T47D (cell line): Measurements from ENCODE around the gene OR52D1.

Experiments used
- DNase-seq, 2 experiments: peaks; one replicate each; pipeline versions ENCODE4 v3.0.0 to v3.0.0-alpha.2; 2011 to 2012; ENCODE audit warnings: low read depth in 1 of 2, low spot score in 1 of 2
- JUND ChIP-seq: IDR thresholded peaks from 2 replicates; pipeline ENCODE4 v1.6.1; 2012; ENCODE audit warnings: low read depth
- in situ Hi-C: cut with HindIII; loops from 2 replicates; pipeline ENCODE4 v1.10.0; 2016; ENCODE audit warnings: low sequenced_read_pairs, low pct_unique_long_range_greater_than_20kb

The OR52D1 gene

DNA sequence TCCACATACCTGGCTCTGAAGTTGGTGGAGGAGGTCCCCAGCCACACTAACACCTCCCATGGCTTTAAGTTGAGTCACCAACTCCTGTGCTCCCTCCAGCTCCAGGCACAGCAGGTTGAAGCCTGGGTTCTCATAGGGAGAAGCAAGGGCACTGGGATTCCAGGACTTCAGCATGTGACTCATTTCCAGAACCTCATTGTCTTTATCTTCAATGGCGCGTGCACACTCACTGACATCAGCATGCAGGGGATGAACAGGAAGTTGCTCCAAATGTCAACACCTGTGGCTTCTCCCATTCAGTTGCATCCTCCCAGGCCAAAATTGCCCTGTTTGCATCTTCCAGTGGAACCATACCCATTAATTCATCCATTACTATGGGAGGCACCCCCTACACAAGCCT is 33.8 kb downstream of the OR52D1 start:
- in situ Hi-C loops, result no loop called here
- no peak for TF ChIP-seq JUND
- DNase-seq, result no peak

DNA sequence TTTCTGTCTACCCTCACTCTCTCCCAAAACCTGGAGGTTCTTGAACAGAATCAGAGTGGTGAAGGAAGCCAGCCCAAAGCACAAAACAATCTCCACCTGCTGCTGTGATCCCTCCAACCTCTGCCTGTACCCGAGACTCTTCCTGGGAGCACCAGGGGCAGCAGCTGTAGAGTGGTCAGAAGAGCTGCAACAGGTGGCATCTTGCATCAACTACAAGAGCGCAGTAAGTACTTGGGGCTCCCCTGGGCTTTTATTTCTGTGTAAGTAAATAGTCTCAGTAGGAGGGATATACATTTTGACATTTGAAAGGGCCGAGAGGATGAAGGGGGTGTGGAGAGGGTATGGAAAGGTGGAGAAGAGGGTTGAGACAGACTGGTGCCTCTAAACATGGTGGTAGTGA is 36.3 kb downstream of the OR52D1 start:
- no peak for TF ChIP-seq JUND
- in situ Hi-C loops, result no loop called here
- DNase-seq, result no peak

DNA sequence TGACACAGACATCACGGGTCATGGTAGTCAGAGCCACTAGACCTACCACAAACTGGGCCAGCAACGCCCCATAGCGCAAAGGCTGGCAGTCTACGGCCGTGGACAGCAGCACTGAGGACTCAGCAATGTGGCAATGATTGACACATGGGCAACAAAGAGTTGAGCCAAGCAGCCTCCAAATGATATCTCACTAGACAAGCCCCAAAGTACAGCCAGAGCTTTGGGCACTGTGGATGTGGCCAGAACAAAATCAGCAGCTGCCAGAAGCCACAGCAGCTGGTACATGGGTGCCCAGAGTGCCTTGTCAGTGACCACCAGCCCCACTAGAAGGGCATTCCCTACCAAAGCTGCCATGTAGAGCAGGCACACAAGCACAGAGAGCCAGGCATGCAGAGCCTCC is 39.2 kb downstream of the OR52D1 start:
- DNase-seq, result no peak
- in situ Hi-C loops, result no loop called here
- no peak for TF ChIP-seq JUND

DNA sequence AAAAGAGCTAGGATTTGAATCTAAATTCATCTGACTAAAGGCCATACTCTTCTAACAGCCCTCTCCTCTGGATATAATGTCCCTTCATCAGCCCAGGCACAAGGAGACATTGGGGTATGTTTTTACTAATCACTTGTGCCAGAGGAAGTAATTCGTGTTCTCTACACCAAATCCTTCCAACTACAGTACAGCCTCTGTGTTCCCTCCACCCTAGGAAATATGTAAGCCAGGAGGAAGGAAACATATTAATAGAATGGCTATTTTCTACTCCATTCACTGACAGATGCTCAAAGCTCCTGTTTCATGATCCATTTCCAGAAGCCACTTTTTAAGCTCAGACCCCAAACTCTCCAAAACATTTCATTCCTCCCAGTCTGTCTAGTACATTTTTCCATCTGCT is 40.0 kb downstream of the OR52D1 start:
- TF ChIP-seq JUND, result no peak
- in situ Hi-C loops, result no loop called here
- DNase-seq, result no peak

DNA sequence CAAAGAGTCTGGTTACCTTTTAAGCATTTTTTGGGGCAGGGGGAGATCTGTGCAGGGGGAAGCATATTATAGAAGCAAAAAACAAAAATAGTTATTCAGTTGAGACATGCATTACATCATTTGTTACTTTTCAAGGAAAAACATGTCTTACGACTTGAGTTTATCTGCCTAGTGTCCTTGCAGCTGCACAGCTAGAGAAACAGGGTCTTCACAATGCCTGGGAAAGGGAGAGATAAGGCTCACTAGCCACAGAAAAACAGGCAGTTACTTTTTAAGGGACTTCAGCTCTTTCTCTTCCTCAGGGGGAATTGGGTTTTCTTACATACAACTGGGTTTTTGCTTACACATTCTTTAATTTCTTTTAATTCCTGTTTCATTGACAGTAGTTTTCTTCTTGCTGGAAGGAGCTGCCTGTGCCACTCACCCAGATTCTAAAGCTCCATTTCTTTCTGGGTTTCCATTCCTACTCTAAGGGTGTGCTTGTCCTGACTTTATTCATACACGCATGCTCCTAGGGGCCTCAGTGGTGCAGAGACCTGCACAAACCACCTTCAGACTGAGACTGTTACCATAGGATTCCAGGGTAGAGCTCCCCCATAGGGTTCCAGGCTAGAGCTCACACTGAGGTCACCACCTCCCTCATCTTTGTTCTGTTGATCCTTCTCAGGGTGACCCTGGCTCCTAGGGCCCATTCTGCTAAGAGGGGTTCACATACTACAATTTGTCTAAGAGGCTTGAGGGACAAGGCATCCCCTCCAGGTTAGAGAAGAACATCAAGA is 42.8 kb downstream of the OR52D1 start:
- in situ Hi-C loops, result no loop called here
- DNase-seq, result no peak
- no peak for TF ChIP-seq JUND

DNA sequence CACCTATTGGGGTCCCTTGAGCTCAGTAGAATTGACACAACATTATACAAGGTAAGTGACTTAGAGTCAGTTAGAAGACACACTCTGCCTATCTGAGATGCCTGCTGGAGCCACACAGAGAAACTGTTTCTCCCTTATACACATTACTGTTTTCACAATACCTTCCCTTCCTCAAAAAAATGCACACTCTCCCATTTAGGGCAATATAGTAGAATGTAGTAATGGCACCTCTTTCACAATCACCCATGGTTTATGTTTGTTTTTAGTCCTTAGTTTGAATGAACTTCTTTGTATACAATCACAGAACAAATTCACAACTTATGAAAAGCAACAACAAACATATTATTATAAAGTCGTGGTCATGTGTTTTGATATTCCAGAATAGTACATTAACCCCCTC is 45.6 kb downstream of the OR52D1 start:
- in situ Hi-C loops, result no loop called here
- no peak for TF ChIP-seq JUND
- DNase-seq, result no peak

DNA sequence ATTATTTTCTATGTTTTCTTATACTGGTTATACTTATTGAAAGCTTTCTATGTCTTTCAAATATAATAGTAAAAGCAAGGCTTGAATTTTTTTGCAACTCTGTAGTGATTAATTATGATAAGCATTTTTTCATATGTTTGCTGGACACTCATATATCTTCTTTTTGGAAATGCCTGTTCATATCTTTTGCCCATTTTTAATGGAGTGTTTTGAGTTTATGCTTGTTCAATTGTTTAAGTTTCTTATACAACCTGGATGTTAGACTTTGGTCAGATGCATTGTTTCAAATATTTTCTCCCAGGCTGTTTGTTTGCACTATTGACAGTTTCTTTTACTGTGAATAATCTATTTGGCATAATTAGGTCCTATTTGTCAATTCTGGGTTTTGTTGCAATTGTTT is 48.0 kb downstream of the OR52D1 start:
- DNase-seq, result no peak
- TF ChIP-seq JUND, result no peak
- in situ Hi-C loops, result no loop called here
